GM12864 (cell line): ENCODE measurements around the gene MAD1L1.

Experiments
- DNase-seq: peaks from one replicate; pipeline ENCODE4 v3.0.0-alpha.2; 2011; ENCODE audit warnings: low read depth
- H3K4me3 ChIP-seq: 2 replicates; pipeline ENCODE4 v1.5.1; 2011; ENCODE audit warnings: mild to moderate bottlenecking, low read depth, low read length, control low read depth
- TF ChIP-seq, protein P1 (sequence below): IDR thresholded peaks from 2 replicates; pipeline ENCODE4 v1.5.1; 2011; ENCODE audit warnings: low read depth, mild to moderate bottlenecking, moderate library complexity, low read length, control low read depth, inconsistent platforms; ENCODE audit errors: missing control alignments

The MAD1L1 gene

DNA sequence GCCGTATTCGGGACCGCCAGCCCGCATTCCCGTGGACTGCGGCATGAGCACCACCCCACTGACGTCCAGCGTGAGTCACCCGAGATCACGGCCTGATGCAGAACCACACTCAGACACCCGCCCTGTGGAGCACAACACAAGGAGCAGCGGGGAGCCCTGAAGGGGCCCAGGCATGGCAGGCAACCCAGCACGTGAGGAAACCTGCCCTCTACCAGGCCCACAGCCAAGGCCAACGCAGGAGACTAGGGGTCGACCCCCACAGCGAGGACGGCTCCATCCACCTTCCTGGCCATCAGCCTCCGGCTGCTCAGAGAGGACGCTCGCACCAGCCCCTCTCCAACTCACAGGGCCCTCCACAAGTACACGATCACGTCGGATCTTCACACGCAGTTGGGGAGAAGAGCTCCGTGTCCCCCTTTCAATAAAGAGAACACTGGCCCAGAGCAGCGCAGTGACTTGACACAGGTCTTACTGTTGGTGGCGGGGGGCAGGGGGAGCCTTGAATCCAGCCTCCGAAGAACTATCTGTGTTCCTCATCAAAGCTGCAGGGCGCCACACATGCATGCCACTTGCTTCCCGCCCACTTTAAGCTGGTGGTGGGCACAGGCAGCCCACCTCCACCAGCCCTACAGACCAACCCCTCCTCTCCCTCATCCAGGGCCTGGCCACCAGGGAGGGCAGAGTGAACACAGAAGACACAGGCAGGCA, 22.0 kb downstream of the MAD1L1 start:
- TF ChIP-seq, protein P1, sequence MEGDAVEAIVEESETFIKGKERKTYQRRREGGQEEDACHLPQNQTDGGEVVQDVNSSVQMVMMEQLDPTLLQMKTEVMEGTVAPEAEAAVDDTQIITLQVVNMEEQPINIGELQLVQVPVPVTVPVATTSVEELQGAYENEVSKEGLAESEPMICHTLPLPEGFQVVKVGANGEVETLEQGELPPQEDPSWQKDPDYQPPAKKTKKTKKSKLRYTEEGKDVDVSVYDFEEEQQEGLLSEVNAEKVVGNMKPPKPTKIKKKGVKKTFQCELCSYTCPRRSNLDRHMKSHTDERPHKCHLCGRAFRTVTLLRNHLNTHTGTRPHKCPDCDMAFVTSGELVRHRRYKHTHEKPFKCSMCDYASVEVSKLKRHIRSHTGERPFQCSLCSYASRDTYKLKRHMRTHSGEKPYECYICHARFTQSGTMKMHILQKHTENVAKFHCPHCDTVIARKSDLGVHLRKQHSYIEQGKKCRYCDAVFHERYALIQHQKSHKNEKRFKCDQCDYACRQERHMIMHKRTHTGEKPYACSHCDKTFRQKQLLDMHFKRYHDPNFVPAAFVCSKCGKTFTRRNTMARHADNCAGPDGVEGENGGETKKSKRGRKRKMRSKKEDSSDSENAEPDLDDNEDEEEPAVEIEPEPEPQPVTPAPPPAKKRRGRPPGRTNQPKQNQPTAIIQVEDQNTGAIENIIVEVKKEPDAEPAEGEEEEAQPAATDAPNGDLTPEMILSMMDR = no peak
- no peak for DNase-seq

DNA sequence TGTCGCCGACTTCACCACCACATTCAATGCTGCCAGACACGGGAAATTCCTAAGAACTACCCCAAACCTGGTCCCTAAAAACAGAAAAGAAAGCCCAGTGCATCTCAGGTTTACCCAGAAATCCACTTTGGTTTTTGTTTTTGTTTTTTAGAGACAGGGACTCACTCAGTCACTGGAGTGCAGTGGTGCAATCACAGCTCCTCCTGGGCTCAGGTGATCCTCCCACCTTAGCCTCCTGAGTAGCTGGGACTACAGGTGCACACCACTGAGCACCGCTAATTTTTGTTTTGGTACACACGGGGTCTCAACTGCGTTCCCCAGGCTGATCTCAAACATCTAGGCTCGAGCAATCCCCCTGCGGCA, 22.8 kb downstream of the MAD1L1 start:
- DNase-seq = no peak
- TF ChIP-seq, protein P1 = no peak
- no peak overlapping the region for H3K4me3 ChIP-seq

More for the DNA sequence above, 22.0 kb downstream of the MAD1L1 start:
- no peak overlapping the region for H3K4me3 ChIP-seq

DNA sequence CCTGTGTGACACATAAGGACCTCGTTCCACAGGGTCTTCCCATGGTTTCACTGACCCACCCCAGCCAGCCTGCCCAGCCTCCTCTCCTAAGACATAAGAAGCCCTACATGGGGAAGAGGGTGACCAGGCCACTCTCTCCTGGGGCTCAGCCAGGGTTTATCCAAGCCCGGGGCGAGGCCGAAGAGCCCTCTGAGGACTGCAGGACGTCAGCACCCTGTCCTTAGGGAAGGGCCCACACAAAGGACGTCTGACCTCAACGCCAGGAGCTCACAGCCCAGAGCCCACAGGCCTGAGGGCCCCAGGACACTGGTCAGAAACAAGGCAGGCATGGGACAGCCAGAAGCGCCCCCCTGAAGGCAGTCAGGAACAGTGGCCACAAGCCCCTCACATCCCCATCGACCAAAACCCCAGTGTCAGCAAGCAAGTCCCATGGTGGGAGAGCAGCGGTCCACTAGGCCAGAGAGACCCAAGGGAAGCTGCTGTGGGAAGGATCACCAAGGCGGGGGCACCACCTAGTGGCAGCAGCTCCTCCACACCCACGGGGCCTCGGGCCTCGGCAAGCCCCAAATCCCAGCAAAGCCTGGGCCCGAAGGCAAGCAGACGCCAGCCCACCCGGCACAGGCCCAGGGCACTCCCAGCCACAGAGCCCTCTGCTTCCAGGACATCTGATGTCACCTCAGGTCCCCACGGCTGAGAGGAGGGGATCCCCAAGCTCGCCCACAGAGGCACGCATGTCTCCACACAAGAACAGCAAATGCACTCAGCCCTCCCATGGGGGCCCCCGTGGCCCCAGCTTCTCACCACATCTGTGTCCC, 23.4 kb downstream of the MAD1L1 start:
- DNase-seq = peak; percentile 33
- TF ChIP-seq, protein P1 = peak; percentile 85
- H3K4me3 ChIP-seq = no peak overlapping the region

DNA sequence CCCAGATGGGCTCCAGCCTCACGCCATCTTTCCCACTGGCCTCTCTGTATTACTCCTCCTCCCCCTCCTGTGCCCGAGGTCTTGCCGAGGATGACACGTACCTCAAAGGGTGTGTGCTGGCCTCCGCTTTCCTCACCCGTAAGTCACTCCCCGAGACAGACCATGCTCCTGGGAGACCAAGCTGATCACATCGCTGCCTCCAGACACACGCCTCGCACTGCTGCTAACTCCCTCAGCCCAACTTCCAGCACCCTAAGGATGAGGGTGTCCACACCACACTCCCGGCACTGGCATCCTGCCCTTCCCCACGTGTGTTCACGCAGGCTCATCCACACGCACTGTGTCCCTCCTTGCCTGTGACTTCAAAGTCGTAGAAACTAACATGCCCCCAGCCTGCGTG, 24.0 kb downstream of the MAD1L1 start:
- no peak for DNase-seq
- TF ChIP-seq, protein P1 = no peak
- H3K4me3 ChIP-seq = no peak overlapping the region

DNA sequence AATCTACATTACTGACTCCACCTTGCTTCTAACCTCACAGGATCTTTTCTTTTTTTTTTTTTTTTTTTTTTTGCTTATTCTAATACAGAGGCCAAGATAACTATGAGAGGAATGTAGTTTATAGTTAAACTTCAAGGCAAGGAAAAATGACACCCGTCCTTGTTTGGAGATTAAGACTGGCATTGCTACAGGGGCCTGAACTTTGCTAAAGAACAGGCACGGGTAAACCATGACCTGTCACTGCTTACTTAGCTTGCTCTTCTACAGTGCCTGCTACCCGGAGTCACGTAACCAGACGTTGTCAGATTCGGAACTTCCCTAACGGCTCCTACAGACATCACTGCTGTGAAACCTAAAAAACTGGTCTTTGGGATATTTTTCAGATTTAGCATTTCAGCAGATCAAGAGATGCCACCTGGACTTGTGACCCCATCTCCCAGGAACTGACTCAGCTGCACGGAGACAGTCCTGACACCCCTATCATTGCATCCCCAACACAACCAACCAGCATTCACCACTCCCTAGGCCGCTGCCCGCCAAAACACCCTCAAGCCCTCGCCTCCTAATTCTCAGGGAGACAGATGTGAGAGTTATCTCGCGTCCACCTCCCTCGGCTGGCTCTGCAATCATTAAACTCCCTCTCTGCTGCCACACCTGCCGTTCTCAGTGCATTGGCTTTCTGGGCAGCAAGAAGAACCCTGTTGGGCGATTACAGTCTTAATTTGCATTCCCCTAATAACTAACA, 27.5 kb downstream of the MAD1L1 start:
- DNase-seq = no peak
- TF ChIP-seq, protein P1 = no peak
- H3K4me3 ChIP-seq = no peak overlapping the region

DNA sequence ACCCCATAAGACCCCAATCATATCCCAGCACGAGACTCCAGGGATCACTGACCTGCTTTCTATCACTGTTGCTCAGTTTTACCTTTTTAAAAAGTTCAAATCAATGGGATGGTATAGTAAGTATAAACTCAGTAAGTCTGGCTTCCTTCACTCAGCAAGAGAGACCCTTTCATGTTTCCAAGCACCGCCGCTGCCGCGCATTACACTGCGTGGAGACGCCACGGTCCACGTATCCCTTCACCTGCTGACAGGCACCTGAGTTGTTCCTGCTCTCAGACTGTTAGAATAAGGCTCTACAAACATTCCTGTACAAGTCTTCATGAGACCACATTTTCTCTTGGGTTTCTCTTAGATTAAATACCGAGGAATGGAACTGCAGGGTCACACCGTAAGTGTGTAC, 28.3 kb downstream of the MAD1L1 start:
- no peak overlapping the region for H3K4me3 ChIP-seq
- no peak for DNase-seq
- TF ChIP-seq, protein P1 = no peak
